ENCODE results near the gene CHEK2.

The CHEK2 gene

GRCh38 chr22:28716686-28717085 is 24.9 kb downstream of the CHEK2 start:
- no peak for TF ChIP-seq ZFX (IDR thresholded peaks at IDR 0.05)
- TF ChIP-seq, protein P1, sequence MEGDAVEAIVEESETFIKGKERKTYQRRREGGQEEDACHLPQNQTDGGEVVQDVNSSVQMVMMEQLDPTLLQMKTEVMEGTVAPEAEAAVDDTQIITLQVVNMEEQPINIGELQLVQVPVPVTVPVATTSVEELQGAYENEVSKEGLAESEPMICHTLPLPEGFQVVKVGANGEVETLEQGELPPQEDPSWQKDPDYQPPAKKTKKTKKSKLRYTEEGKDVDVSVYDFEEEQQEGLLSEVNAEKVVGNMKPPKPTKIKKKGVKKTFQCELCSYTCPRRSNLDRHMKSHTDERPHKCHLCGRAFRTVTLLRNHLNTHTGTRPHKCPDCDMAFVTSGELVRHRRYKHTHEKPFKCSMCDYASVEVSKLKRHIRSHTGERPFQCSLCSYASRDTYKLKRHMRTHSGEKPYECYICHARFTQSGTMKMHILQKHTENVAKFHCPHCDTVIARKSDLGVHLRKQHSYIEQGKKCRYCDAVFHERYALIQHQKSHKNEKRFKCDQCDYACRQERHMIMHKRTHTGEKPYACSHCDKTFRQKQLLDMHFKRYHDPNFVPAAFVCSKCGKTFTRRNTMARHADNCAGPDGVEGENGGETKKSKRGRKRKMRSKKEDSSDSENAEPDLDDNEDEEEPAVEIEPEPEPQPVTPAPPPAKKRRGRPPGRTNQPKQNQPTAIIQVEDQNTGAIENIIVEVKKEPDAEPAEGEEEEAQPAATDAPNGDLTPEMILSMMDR (conservative IDR thresholded peaks at IDR 0.05): no peak
- no peak overlapping the region for H3K27ac ChIP-seq

DNA sequence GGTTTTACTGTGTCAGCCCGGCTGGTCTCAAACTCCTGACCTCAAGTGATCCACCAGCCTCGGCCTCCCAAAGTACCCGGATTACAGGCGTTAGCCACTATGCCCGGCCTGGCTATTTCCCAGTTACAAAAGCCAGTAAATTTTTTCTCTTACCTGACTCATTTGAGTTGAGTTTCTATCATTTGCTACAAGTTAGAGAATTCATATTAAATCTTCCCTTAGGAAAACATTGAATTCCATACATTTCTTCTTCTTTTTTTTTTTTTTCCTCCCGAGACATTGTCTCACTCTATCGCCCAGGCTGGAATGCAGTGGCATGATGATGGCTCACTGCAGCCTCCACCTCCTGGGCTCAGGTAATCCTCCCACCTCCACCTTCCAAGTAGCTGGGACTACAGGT is 26.0 kb downstream of the CHEK2 start:
- H3K27ac ChIP-seq: no peak overlapping the region
- TF ChIP-seq, protein P1 (conservative IDR thresholded peaks at IDR 0.05): no peak
- TF ChIP-seq ZFX (IDR thresholded peaks at IDR 0.05): no peak

DNA sequence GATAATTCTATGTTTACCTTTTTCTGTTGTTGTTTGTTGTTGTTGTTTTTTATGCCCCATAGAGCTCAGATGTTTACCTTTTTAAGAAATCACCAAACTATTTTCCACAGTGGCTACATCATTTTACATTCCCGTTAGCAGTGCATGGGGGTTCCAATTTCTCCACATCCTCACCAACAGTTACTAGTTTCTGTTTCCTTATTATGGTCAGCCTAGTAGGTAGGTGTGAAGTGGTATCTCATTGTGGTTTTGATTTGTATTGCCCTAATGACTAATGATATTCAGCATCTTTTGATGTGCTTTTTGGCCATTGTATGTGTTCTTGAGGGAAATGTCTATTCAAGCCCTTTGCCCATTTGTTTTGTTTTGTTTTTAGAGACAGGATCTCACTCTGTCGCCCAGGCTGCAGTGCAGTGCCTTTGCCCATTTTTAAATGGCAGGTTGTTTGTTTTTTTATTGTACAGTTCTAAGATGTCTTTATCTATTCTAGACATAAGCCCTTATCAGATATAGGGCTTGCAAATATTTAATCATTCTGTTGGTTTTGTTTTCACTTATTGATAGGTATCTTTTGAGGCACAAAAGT is 27.5 kb downstream of the CHEK2 start:
- H3K27ac ChIP-seq: no peak overlapping the region
- TF ChIP-seq, protein P1 (conservative IDR thresholded peaks at IDR 0.05): no peak
- no peak for TF ChIP-seq ZFX (IDR thresholded peaks at IDR 0.05)

GRCh38 chr22:28711820-28712777 is 29.5 kb downstream of the CHEK2 start:
- TF ChIP-seq, protein P1 (conservative IDR thresholded peaks at IDR 0.05): no peak
- no peak for TF ChIP-seq ZFX (IDR thresholded peaks at IDR 0.05)
- no peak overlapping the region for H3K27ac ChIP-seq

GRCh38 chr22:28711341-28711740 is 30.3 kb downstream of the CHEK2 start:
- H3K27ac ChIP-seq: no peak overlapping the region
- no peak for TF ChIP-seq ZFX (IDR thresholded peaks at IDR 0.05)
- TF ChIP-seq, protein P1 (conservative IDR thresholded peaks at IDR 0.05): no peak

GRCh38 chr22:28710576-28711191 is 30.9 kb downstream of the CHEK2 start:
- H3K27ac ChIP-seq: no peak overlapping the region
- no peak for TF ChIP-seq ZFX (IDR thresholded peaks at IDR 0.05)

DNA sequence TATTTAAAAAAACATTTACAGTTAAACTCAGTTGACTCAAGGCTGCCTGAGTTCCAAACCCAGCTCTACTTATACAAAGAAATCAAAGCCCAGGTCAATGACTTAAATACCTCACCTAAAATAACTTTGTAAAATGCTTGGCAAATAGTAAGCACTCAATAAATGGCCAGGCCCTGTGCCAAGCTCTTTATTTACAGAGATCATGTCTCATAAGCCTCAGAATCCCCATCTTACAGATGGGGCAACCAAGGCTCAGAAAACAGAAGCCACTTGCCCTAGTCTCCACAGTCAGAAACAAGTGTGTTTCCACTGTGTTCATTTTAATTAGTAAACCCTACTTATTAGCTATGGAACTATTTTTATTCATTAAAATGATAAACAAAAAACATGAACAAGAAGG is 31.5 kb downstream of the CHEK2 start:
- TF ChIP-seq ZFX (IDR thresholded peaks at IDR 0.05): no peak
- TF ChIP-seq, protein P1 (conservative IDR thresholded peaks at IDR 0.05): no peak
- H3K27ac ChIP-seq: no peak overlapping the region

Measured in C4-2B (cell line).